PC-9 (cell line): ENCODE measurements around the gene ATF6. TPM values are rescaled to one million over a fixed set of nuclear protein-coding genes. Genes with fewer than 3 reads are reported as not detected.

Experiments used
- BruUV-seq: library from RNA; stranded (reverse); fragments of 400-500 nt; replicated peaks from 2 replicates; lab custom pipeline; 2021; lab: Mats Ljungman, UMichigan
- CTCF ChIA-PET: fragments of 300-600 bp; sonication (Branson Sonifier 250); formaldehyde crosslinking; loops from one replicate; lab custom pipeline; 2022; ENCODE audit warnings: antibody characterized with exemption; lab: Charles Lee
- POLR2A ChIA-PET: fragments of 300-600 bp; sonication (Branson Sonifier 250); formaldehyde crosslinking; loops from one replicate; lab custom pipeline; 2022; ENCODE audit warnings: antibody characterized with exemption; ENCODE audit not compliant: unreplicated experiment; lab: Charles Lee
- DNase-seq, 2 experiments: peaks; one replicate each; pipeline versions ENCODE4 v3.0.0 to v3.0.0-alpha.2; 2015 to 2022; ENCODE audit warnings: mixed read lengths in 1 of 2
- H2AFZ ChIP-seq: fragments of 200-600 bp; sonication (generic); 2 replicates; pipeline ENCODE4 v1.8.1; 2017; ENCODE audit warnings: antibody characterized with exemption
- H3F3A ChIP-seq: fragments of 200-600 bp; sonication (generic); 2 replicates; pipeline ENCODE4 v1.8.1; 2017; ENCODE audit warnings: antibody characterized with exemption, mild to moderate bottlenecking, low read depth; ENCODE audit not compliant: insufficient read depth
- H3K27ac ChIP-seq: fragments of 200-600 bp; sonication (generic); 2 replicates; pipeline ENCODE4 v1.6.1; 2016; ENCODE audit warnings: mixed run types
- H3K27me3 ChIP-seq: fragments of 200-600 bp; sonication (generic); 2 replicates; pipeline ENCODE4 v1.6.1; 2016; ENCODE audit warnings: low read depth, mixed run types; ENCODE audit not compliant: insufficient read depth
- H3K36me3 ChIP-seq: fragments of 200-600 bp; sonication (generic); 2 replicates; pipeline ENCODE4 v1.6.1; 2016; ENCODE audit warnings: low read depth, mixed run types
- H3K4me1 ChIP-seq: fragments of 200-600 bp; sonication (generic); replicated peaks from 2 replicates; pipeline ENCODE4 v1.6.1; 2016; ENCODE audit warnings: mixed run types; ENCODE audit not compliant: insufficient read depth
- H3K4me2 ChIP-seq: fragments of 200-600 bp; sonication (generic); 2 replicates; pipeline ENCODE4 v1.6.1; 2017; ENCODE audit warnings: mixed run types
- H3K4me3 ChIP-seq: fragments of 200-600 bp; sonication (generic); 2 replicates; pipeline ENCODE4 v1.6.1; 2016; ENCODE audit warnings: mixed run types
- H3K79me2 ChIP-seq: fragments of 200-600 bp; sonication (generic); 2 replicates; pipeline ENCODE4 v1.6.1; 2017; ENCODE audit warnings: low read depth, mixed run types
- H3K9me2 ChIP-seq: fragments of 200-600 bp; sonication (generic); 2 replicates; pipeline ENCODE4 v1.8.1; 2017; ENCODE audit warnings: mild to moderate bottlenecking; ENCODE audit not compliant: insufficient read depth
- H3K9me3 ChIP-seq: fragments of 200-600 bp; sonication (generic); 2 replicates; pipeline ENCODE4 v1.8.1; 2016; ENCODE audit warnings: low read depth; ENCODE audit not compliant: insufficient read depth
- H4K20me1 ChIP-seq: fragments of 200-600 bp; sonication (generic); 2 replicates; pipeline ENCODE4 v1.8.1; 2017; ENCODE audit not compliant: insufficient read depth
- CTCF ChIP-seq: fragments of 200-600 bp; sonication (generic); conservative IDR thresholded peaks from 2 replicates; pipeline ENCODE4 v1.6.1; 2017; ENCODE audit warnings: mixed run types, antibody characterized with exemption, mild to moderate bottlenecking, moderate library complexity
- EZH2 ChIP-seq: fragments of 200-600 bp; sonication (generic); IDR thresholded peaks from 2 replicates; pipeline ENCODE4 v1.8.0; 2017; ENCODE audit warnings: antibody characterized with exemption, low read depth
- intact Hi-C: fragments of 100-400 bp; cut with micrococcal nuclease; formaldehyde crosslinking; loops from one replicate; pipeline ENCODE4 v1.10.0; 2022; ENCODE audit not compliant: unreplicated experiment
- total RNA-seq: library from RNA; stranded (reverse); gene quantifications from 2 replicates; pipeline ENCODE4 v1.2.3, GENCODE V29; 2021

Gene ATF6
- total RNA-seq, 1 experiment from 2014 or later: 19.5 TPM

DNA sequence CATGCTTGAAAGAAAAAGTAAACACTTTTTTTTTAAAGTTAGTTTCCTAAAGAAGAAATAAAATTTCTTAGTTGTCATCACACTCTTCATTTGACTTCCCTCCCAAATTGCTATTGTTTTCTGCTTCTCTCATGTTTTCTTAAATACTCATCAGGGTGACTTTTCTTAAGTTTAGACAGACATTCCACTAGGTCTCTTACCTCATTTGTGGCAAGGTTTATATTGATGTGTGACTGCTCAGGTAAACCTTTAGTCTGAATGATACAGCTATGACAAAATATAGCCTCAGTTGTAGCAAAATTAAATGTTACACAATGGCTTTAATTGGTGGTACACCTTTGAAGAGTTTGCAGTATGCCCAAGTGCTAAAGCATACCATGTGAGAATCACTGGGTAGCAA, 78.6 kb downstream of the ATF6 start:
- no peak for TF ChIP-seq CTCF
- TF ChIP-seq EZH2: no peak
- peaks cover 4% of the 10 kb centered on the region; the same call in 1 of the 2 replicates for H4K20me1 ChIP-seq
- H3F3A ChIP-seq: no peaks in the 10 kb centered on the region
- H3K79me2 ChIP-seq: no peaks in the 10 kb centered on the region
- H3K9me3 ChIP-seq: no peaks in the 10 kb centered on the region
- H3K4me2 ChIP-seq: no peak overlapping the region
- intact Hi-C loops: no loop called here
- CTCF ChIA-PET: no interaction called here
- H3K4me1 ChIP-seq: no peaks in the 10 kb centered on the region
- H3K36me3 ChIP-seq: no peaks in the 10 kb centered on the region
- POLR2A ChIA-PET: no interaction called here
- H3K27me3 ChIP-seq: no peaks in the 10 kb centered on the region
- no peaks in the 10 kb centered on the region for H3K9me2 ChIP-seq
- DNase-seq: no peak
- H3K4me3 ChIP-seq: no peak overlapping the region
- no peak overlapping the region for H2AFZ ChIP-seq
- no TSS peak for BruUV-seq
- no peak overlapping the region for H3K27ac ChIP-seq

DNA sequence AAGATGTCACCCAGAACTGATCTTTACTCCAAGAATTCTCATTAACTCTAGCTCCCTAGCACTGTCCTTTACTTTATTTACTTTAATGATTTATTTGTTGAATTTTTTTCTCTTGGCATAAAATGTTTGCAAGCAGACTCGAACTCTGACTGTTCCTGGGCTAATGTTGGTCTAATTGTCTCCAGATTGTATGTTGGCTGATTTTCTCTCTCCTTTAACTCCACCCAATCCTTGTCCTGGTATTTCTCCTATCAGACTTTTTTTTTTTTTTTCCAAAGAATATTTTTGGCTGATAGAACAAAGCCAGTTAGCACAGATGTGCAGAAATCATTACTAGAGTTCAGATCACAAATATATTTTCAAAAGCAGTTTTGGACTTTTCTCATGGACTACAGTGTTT, 82.6 kb downstream of the ATF6 start:
- Histone ChIP-seq H3K4me2 (no peak overlapping the region), H3K4me3 (no peak overlapping the region), H3K9me3 (no peaks in the 10 kb centered on the region), H3K9me2 (no peaks in the 10 kb centered on the region), H3K27ac (no peak overlapping the region), H3K79me2 (no peaks in the 10 kb centered on the region), H3K27me3 (no peaks in the 10 kb centered on the region), H3K4me1 (no peaks in the 10 kb centered on the region), H3K36me3 (peaks cover 11% of the 10 kb centered on the region; the same call in 1 of the 2 replicates), H4K20me1 (peaks cover 4% of the 10 kb centered on the region; the same call in 1 of the 2 replicates), H2AFZ (no peak overlapping the region), H3F3A (no peaks in the 10 kb centered on the region)
- CTCF ChIA-PET: no interaction called here
- POLR2A ChIA-PET: no interaction called here
- intact Hi-C loops: no loop called here
- no peak for DNase-seq
- no peak for TF ChIP-seq CTCF
- TF ChIP-seq EZH2: no peak
- BruUV-seq: no TSS peak

- H3K4me3 ChIP-seq: no peak overlapping the region
- DNase-seq: no peak
- no peaks in the 10 kb centered on the region for H3K9me3 ChIP-seq
- no peaks in the 10 kb centered on the region for H3K79me2 ChIP-seq
- POLR2A ChIA-PET: no interaction called here
- intact Hi-C loops: no loop called here
- no peaks in the 10 kb centered on the region for H3K27me3 ChIP-seq
- CTCF ChIA-PET: no interaction called here
- no peak overlapping the region for H2AFZ ChIP-seq
- TF ChIP-seq CTCF: no peak
- H3K9me2 ChIP-seq: no peaks in the 10 kb centered on the region
- H3K36me3 ChIP-seq: peaks cover 11% of the 10 kb centered on the region; the same call in 1 of the 2 replicates
- H3F3A ChIP-seq: no peaks in the 10 kb centered on the region
- H4K20me1 ChIP-seq: no peaks in the 10 kb centered on the region; the same call in 1 of the 2 replicates
- H3K4me2 ChIP-seq: no peak overlapping the region
- H3K4me1 ChIP-seq: no peaks in the 10 kb centered on the region
- no peak overlapping the region for H3K27ac ChIP-seq
- BruUV-seq: no TSS peak
These were observed 83.4 kb downstream of the ATF6 start for GRCh38 chr1:161849518-161849917.
